Activated CD8-positive, alpha-beta memory T cell treated with anti-CD3 and anti-CD28 coated beads, Interleukin-2, amount 50 U/mL, for 4 hours (primary cell): ENCODE results near the gene ZNG1F.
"Not testable (repeated sequence)": the region's sequence is repeated elsewhere in the genome, so short reads cannot be mapped to it uniquely, and the experiment has no call there.

Source experiments
- DNase-seq: peaks from one replicate; pipeline ENCODE4 v3.0.0-alpha.2; 2020

Gene ZNG1F

GRCh38 chr9:41120696-41121095 is 68.4 kb downstream of the ZNG1F start:
- not testable (repeated sequence) for DNase-seq

- not testable (repeated sequence) for DNase-seq
Measured at GRCh38 chr9:41119719-41120118, 69.4 kb downstream of the ZNG1F start.

GRCh38 chr9:41119311-41119710 is 69.8 kb downstream of the ZNG1F start:
- not testable (repeated sequence) for DNase-seq

GRCh38 chr9:41113348-41113747 is 75.8 kb downstream of the ZNG1F start:
- DNase-seq = not testable (repeated sequence)

GRCh38 chr9:41111414-41111813 is 77.7 kb downstream of the ZNG1F start:
- not testable (repeated sequence) for DNase-seq

GRCh38 chr9:41110913-41111312 is 78.2 kb downstream of the ZNG1F start:
- not testable (repeated sequence) for DNase-seq

- not testable (repeated sequence) for DNase-seq
Measured at GRCh38 chr9:41109253-41109652, 79.9 kb downstream of the ZNG1F start.

- DNase-seq = not testable (repeated sequence)
Measured at GRCh38 chr9:41108816-41109215, 80.3 kb downstream of the ZNG1F start.

GRCh38 chr9:41106472-41107116 is 82.5 kb downstream of the ZNG1F start:
- DNase-seq = not testable (repeated sequence)

GRCh38 chr9:41105557-41106253 is 83.4 kb downstream of the ZNG1F start:
- DNase-seq = not testable (repeated sequence)

- DNase-seq = not testable (repeated sequence)
Measured at GRCh38 chr9:41104542-41104941, 84.6 kb downstream of the ZNG1F start.

- not testable (repeated sequence) for DNase-seq
Measured at GRCh38 chr9:41100508-41100907, 88.6 kb downstream of the ZNG1F start.

- DNase-seq = not testable (repeated sequence)
Measured at GRCh38 chr9:41098759-41099158, 90.4 kb downstream of the ZNG1F start.

GRCh38 chr9:41095060-41095459 is 94.1 kb downstream of the ZNG1F start:
- not testable (repeated sequence) for DNase-seq

GRCh38 chr9:41094010-41094773 is 94.9 kb downstream of the ZNG1F start:
- DNase-seq = not testable (repeated sequence)

- DNase-seq = not testable (repeated sequence)
Measured at GRCh38 chr9:41090922-41091321, 98.2 kb downstream of the ZNG1F start.

GRCh38 chr9:41090386-41090785 is 98.7 kb downstream of the ZNG1F start:
- not testable (repeated sequence) for DNase-seq

GRCh38 chr9:41088450-41089059 is 100.6 kb downstream of the ZNG1F start:
- not testable (repeated sequence) for DNase-seq

GRCh38 chr9:41087929-41088328 is 101.2 kb downstream of the ZNG1F start:
- DNase-seq = not testable (repeated sequence)

GRCh38 chr9:41087157-41087780 is 101.8 kb downstream of the ZNG1F start:
- not testable (repeated sequence) for DNase-seq

GRCh38 chr9:41086685-41087084 is 102.4 kb downstream of the ZNG1F start:
- DNase-seq = not testable (repeated sequence)

GRCh38 chr9:41086215-41086614 is 102.9 kb downstream of the ZNG1F start:
- not testable (repeated sequence) for DNase-seq
